SJCRH30 (cell line): ENCODE measurements around the gene ATP8A1. TPM values are rescaled to one million over a fixed set of nuclear protein-coding genes. Genes with fewer than 3 reads are reported as not detected.
"Not testable (repeated sequence)": the region's sequence is repeated elsewhere in the genome, so short reads cannot be mapped to it uniquely, and the experiment has no call there.

Experiments
- DNase-seq, 2 experiments: peaks; one replicate each; pipeline ENCODE4 v3.0.0-alpha.2; 2015 to 2020
- H3K27ac ChIP-seq: fragments of 250-450 bp; sonication (Bioruptor Pico); 2 replicates; pipeline ENCODE4 v1.5.1; 2020; ENCODE audit warnings: mild to moderate bottlenecking, moderate library complexity
- H3K27me3 ChIP-seq: fragments of 250-450 bp; sonication (Bioruptor Pico); 2 replicates; pipeline ENCODE4 v1.5.1; 2020; ENCODE audit warnings: mild to moderate bottlenecking, moderate library complexity
- H3K36me3 ChIP-seq: fragments of 250-450 bp; sonication (Bioruptor Pico); 2 replicates; pipeline ENCODE4 v1.5.1; 2020; ENCODE audit warnings: mild to moderate bottlenecking, moderate library complexity
- H3K4me1 ChIP-seq: fragments of 250-450 bp; sonication (Bioruptor Pico); 2 replicates; pipeline ENCODE4 v1.5.1; 2020; ENCODE audit warnings: mild to moderate bottlenecking, moderate library complexity
- H3K4me3 ChIP-seq: fragments of 250-450 bp; sonication (Bioruptor Pico); 2 replicates; pipeline ENCODE4 v1.5.1; 2020; ENCODE audit warnings: mild to moderate bottlenecking, moderate library complexity
- H3K9me3 ChIP-seq: fragments of 250-450 bp; sonication (Bioruptor Pico); replicated peaks from 2 replicates; pipeline ENCODE4 v1.5.1; 2020; ENCODE audit warnings: mild to moderate bottlenecking, moderate library complexity
- total RNA-seq: library from RNA; depleted of rRNA; stranded (reverse); fragments of >200 nt; shearing (Covaris generic); gene quantifications from 2 replicates; pipeline ENCODE4 v1.2.3, GENCODE V29; 2014

Gene ATP8A1
- total RNA-seq, 1 experiment from 2014 or later = 0.20 TPM

GRCh38 chr4:42655921-42656678, 805 bp downstream of the ATP8A1 start:
- Histone ChIP-seq H3K9me3 (no peaks in the 10 kb centered on the region), H3K4me1 (no peaks in the 10 kb centered on the region), H3K27me3 (peaks cover 10% of the 10 kb centered on the region), H3K36me3 (no peaks in the 10 kb centered on the region), H3K4me3 (peak overlapping the region; percentile 62), H3K27ac (no peak overlapping the region)
- DNase-seq = no peak

DNA sequence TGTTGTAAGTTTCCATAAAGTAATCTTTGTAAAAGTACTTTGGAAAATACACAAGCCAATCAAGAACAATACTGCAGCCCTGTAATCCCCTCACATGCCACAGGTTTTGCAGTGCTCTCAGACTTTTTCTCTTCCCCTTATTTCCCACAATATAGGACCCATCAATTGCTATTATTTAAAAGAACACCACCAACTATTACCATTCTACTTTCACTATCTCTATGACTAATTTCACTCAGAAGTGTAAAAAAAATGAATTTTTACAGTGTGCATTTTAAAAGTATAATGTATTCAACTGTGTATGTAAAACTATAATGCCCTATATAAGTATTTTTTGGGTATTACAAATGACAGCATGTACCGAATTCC, 1.7 kb downstream of the ATP8A1 start:
- no peak for DNase-seq
- Histone ChIP-seq H3K27me3 (peaks cover 10% of the 10 kb centered on the region), H3K4me3 (no peak overlapping the region), H3K36me3 (no peaks in the 10 kb centered on the region), H3K4me1 (no peaks in the 10 kb centered on the region), H3K9me3 (no peaks in the 10 kb centered on the region), H3K27ac (no peak overlapping the region)

DNA sequence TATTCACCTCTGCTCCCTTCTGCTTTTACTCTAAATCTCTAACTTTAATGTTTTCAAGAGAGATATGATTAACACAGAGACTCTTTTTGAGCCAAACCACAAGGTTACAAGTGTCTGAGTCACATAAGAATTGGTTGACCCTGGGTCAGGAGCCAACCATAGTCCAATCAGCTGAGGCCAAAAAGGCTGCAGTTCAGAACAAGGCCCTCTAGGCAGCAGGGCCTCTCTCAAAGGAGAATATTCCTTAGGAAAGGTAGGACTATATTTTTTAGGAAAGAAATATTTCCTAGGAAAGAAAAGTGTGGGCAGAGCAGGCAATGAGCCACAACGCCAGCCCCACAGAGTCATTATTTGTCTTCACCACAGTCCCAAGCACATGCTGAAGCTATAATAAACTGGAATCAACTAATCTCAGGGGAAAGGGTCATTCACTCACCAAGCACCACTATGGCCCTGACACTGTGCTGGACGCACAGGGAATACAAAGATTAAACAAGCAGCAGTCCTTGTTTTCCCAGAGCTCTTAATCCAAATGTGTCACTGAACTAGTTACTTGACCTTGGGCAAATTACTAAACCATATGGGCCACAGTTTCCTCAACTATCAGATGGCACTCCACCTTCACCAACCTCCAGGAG, 2.2 kb downstream of the ATP8A1 start:
- no peak for DNase-seq
- no peaks in the 10 kb centered on the region for H3K4me1 ChIP-seq
- H3K4me3 ChIP-seq = no peak overlapping the region
- H3K27ac ChIP-seq = no peak overlapping the region
- H3K27me3 ChIP-seq = peaks cover 10% of the 10 kb centered on the region
- H3K9me3 ChIP-seq = no peaks in the 10 kb centered on the region
- H3K36me3 ChIP-seq = no peaks in the 10 kb centered on the region

DNA sequence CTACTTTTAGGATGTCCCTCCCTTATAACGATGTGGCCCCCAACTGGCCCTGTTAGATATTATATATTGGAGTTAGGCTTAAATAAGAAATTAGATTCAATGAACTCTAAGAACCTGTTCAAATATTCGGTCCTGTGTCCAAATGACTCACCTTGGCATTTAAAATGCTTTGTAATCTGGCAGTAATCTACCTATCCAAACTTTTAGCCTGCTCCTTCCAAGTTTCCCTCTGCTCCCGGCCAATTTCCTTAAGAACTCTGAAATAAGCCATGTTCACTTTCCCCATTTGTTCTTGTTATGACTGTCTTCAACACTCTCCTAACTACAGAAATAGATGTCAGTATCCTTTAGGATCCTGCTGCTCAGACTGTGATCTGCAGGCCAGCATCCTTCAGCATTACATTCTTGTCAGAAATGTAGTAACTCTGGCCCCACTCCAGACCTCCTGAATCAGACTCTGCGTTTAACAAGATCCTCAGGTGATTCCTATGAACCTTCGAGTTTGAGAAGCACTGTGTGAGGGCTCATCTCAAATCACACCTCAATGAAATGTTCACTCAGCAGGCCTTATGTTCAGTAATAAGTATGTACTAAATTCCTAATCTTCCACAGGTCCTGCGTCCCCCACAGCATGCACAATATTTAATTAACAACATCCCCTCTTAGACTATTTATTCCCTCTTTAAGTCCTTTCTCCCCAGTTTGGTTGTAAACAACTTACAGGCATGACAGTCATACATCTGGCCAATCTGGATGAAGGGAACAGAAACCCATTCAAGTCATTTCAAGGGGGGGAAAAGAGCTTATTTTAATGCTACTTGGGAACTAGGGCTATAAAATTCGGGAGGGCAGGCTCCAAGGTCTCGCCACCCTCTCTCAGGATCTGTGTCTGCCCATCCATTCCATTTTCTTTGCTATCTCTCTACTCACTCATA, 3.0 kb downstream of the ATP8A1 start:
- H3K9me3 ChIP-seq = no peaks in the 10 kb centered on the region
- no peak overlapping the region for H3K4me3 ChIP-seq
- no peaks in the 10 kb centered on the region for H3K4me1 ChIP-seq
- no peak for DNase-seq
- no peak overlapping the region for H3K27ac ChIP-seq
- no peaks in the 10 kb centered on the region for H3K36me3 ChIP-seq
- H3K27me3 ChIP-seq = peaks cover 10% of the 10 kb centered on the region

DNA sequence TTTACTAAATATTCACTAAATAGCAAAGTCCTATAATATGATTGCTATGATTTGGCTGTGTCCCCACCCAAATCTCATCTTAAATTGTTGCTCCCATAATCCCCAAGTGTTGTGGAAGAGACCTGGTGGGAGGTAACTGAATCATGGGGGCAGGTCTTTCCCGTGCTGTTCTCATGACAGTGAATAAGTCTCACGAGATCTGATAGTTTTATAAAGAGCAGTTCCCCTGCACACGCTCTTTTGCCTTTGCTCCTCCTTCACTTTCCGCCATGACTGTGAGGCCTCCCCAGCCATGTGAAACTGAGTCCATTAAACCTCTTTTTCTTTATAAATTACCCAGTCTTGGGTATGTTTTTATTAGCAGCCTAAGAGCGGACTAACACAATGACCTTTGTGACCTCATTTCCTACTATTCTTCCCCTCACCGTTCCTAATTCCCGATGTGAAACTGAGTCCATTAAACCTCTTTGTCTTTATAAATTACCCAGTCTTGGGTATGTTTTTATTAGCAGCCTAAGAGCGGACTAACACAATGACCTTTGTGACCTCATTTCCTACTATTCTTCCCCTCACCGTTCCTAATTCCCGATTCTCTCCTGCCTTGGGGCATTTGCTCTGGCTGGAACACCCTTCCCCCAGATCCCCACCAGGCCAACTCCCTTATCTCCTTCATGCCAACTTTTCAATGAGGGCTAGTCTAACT, 4.2 kb downstream of the ATP8A1 start:
- H3K27me3 ChIP-seq, H3K4me3 ChIP-seq, H3K27ac ChIP-seq, H3K4me1 ChIP-seq, H3K36me3 ChIP-seq, DNase-seq, H3K9me3 ChIP-seq: not testable (repeated sequence)

- DNase-seq = no peak
- Histone ChIP-seq H3K36me3 (no peaks in the 10 kb centered on the region), H3K27me3 (no peaks in the 10 kb centered on the region), H3K4me3 (no peak overlapping the region), H3K4me1 (no peaks in the 10 kb centered on the region), H3K27ac (no peak overlapping the region), H3K9me3 (no peaks in the 10 kb centered on the region)
Observed at GRCh38 chr4:42649870-42650269, 7.0 kb downstream of the ATP8A1 start.

DNA sequence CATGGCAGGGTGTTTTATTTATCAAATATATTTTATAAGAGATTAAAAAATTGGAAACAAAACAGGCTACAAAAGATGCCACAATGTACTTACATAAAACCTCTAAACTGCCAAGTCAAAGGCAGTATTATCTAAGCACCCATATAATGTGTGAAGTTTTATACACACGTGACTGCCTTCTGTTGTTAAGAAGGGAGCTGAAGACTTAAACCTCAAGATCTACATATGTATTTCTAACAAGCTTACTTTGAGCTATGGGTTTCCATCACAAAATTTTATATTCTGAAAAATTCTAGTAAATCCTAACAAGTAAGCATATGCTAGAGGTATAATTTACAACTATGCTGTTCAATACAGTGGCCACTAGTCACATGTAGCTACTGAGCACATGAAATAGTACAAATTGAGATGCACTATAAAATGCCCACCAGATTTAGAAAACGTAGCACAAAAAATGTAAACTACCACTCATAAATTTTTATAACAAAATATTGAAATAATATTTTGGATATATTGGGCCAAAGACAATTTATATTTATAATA, 9.8 kb downstream of the ATP8A1 start:
- no peak for DNase-seq
- Histone ChIP-seq H3K4me1 (no peaks in the 10 kb centered on the region), H3K27ac (no peak overlapping the region), H3K4me3 (no peak overlapping the region), H3K36me3 (no peaks in the 10 kb centered on the region), H3K9me3 (no peaks in the 10 kb centered on the region), H3K27me3 (no peaks in the 10 kb centered on the region)

DNA sequence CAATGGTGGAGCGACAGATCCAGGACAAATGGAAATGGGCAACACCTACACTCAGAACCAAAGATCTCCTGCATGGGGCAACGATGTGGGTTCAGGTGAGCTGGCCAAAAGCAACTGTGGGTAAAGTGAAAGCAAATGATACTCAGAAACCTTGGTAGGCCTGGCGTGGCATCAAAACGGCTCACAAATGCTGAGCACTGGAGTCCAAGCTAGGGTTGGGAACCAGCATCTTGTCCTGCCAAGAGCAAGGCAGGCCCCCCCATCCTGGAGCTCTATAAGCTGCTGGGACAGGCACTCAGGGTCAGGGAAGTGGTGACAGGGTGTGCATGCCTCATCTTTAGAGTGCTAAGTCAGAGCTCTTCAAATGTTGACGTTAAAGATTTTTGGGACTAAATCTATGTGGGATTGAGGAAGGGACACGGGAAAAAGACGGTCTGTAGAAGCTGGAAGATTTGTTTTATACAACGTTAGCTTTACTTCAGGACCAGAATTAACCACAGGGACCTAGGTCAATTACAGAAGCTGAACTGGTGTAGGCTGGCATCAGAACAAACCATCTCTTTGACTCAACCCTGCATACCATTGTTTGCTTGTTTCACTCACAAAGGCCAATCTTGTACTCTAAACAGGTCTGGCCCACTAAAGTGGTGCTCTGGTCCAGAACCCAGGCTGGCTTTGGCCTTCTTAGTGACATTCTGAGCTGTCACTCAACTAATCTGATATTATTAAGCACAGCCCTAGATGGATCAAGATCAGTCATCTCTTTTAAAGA, 10.7 kb downstream of the ATP8A1 start:
- no peak overlapping the region for H3K27ac ChIP-seq
- no peak for DNase-seq

GRCh38 chr4:42644897-42645296, 12.0 kb downstream of the ATP8A1 start:
- no peak for DNase-seq
- Histone ChIP-seq H3K4me3 (no peak overlapping the region), H3K27me3 (no peaks in the 10 kb centered on the region), H3K4me1 (no peaks in the 10 kb centered on the region), H3K27ac (no peak overlapping the region), H3K36me3 (no peaks in the 10 kb centered on the region), H3K9me3 (no peaks in the 10 kb centered on the region)

More for the DNA sequence above, 10.7 kb downstream of the ATP8A1 start:
- Histone ChIP-seq H3K36me3 (no peaks in the 10 kb centered on the region), H3K27me3 (no peaks in the 10 kb centered on the region), H3K4me1 (no peaks in the 10 kb centered on the region), H3K9me3 (no peaks in the 10 kb centered on the region), H3K4me3 (no peak overlapping the region)

GRCh38 chr4:42643685-42644084, 13.2 kb downstream of the ATP8A1 start:
- no peaks in the 10 kb centered on the region for H3K9me3 ChIP-seq
- no peak overlapping the region for H3K27ac ChIP-seq
- H3K36me3 ChIP-seq = no peaks in the 10 kb centered on the region
- DNase-seq = no peak
- no peaks in the 10 kb centered on the region for H3K27me3 ChIP-seq
- no peak overlapping the region for H3K4me3 ChIP-seq
- no peaks in the 10 kb centered on the region for H3K4me1 ChIP-seq

DNA sequence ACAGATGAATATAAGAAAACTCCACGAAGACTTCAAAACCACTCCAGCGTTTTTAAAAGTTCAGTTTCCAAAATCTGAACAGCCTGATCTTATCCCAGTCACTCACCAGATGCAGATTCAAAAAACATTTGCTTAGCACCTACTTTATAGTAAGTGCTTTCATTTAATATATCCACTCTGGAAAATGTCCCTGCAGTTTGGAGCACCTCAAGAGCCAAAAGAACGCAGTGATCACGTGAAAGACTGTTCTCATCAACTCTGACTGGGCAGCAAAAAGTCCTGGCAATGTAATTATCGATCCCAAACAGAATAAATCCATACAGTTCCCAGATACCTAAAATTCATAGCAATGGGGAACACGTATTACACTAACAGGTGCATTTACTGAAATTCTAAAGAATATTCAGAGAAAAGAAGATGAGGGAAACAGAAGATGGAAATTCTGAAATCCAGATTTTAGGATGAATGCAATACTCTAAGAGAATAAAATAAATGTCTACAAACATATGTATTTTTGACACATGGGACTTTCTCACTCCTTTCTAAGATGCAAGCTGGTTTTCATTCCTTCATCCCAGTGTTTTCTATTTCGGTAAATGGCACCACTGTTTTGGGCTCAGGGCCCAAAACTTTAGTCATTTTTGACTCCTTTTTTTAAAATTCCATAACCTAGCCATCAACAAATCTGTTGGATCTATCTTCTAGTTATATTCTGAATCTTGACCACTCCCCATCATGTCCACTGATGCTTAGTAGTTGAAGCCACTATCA, 13.9 kb downstream of the ATP8A1 start:
- Histone ChIP-seq H3K36me3 (no peaks in the 10 kb centered on the region), H3K4me1 (no peaks in the 10 kb centered on the region), H3K27me3 (no peaks in the 10 kb centered on the region), H3K9me3 (no peaks in the 10 kb centered on the region), H3K27ac (no peak overlapping the region), H3K4me3 (no peak overlapping the region)
- no peak for DNase-seq

GRCh38 chr4:42642101-42642797, 14.7 kb downstream of the ATP8A1 start:
- no peak overlapping the region for H3K27ac ChIP-seq
- H3K4me1 ChIP-seq = no peaks in the 10 kb centered on the region

DNA sequence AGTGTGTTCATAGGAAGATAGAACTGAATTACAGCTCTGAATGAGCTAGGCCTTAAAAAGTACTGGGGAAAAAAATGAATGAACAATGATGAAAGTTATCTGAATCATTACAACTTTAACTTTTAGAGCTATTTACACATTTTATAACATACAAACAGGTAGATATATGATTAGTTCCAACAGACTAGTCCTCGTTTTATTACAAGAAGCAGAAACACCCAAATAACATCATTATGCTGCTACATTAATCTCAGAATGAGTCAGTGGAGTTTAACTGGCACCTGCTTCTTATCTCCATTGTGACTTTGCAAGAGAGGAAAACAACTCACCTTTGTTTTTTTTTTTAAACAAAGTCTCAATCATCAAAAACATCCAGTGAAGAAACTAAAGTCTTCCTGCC, 15.2 kb downstream of the ATP8A1 start:
- Histone ChIP-seq H3K4me3 (no peak overlapping the region), H3K27me3 (no peaks in the 10 kb centered on the region), H3K9me3 (no peaks in the 10 kb centered on the region), H3K4me1 (no peaks in the 10 kb centered on the region), H3K36me3 (no peaks in the 10 kb centered on the region), H3K27ac (no peak overlapping the region)
- DNase-seq = no peak

More at GRCh38 chr4:42642101-42642797, 14.7 kb downstream of the ATP8A1 start:
- Histone ChIP-seq H3K36me3 (no peaks in the 10 kb centered on the region), H3K4me3 (no peak overlapping the region), H3K27me3 (no peaks in the 10 kb centered on the region), H3K9me3 (no peaks in the 10 kb centered on the region)
- DNase-seq = no peak
